Measurements from ENCODE around the gene CAPN5.

CAPN5 gene

DNA sequence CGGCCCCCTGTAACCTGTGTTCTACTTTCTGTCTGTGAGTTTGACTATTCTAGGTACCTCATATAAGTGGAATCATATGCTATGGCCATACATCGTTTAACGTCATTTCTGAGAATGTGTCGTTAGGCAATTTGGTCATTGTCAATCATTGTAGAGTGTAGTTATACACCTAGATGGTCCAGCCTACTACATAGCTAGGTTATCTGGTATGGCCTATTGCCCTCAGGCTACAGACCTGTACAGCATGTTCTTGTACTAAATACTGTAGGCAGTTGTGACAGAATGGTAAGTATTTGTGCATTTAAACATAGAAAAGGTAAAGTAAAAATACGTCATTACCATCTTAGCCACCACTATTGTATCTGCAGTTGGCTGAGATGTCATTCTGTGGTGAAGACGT is 96.5 kb downstream of the CAPN5 start:
- no peak for TF ChIP-seq CTCF (IDR thresholded peaks at IDR 0.05; ENCODE audit: extremely low read depth, missing control alignments)
- no peak for DNase-seq (ENCODE audit: low spot score)

DNA sequence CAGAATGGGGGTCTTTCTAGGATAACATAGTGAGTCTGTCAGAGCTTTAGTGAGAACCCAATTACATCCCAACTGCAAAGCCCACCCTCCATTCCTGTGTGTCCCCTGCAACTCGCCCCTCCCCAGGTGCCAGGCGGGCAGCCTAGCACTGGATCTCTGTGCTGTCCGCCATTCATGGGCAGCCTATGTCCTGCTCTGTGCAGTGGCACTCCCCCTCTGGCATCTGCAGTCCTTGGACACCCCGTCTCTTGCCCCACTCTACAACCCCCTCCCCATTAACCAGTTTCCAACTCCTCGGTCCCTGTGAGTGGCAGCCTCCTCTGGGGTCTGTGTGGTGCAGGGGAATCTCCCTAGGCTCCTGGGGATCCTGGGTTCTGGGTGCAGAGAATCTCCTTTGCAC is 98.3 kb downstream of the CAPN5 start:
- TF ChIP-seq CTCF (IDR thresholded peaks at IDR 0.05; ENCODE audit: extremely low read depth, missing control alignments): no peak

GRCh38 chr11:77166021-77166420 is 99.2 kb downstream of the CAPN5 start:
- no peak for DNase-seq (ENCODE audit: low spot score)
- no peak for TF ChIP-seq CTCF (IDR thresholded peaks at IDR 0.05; ENCODE audit: extremely low read depth, missing control alignments)

More for the DNA sequence above, 98.3 kb downstream of the CAPN5 start:
- no peak for DNase-seq (ENCODE audit: low spot score)

DNA sequence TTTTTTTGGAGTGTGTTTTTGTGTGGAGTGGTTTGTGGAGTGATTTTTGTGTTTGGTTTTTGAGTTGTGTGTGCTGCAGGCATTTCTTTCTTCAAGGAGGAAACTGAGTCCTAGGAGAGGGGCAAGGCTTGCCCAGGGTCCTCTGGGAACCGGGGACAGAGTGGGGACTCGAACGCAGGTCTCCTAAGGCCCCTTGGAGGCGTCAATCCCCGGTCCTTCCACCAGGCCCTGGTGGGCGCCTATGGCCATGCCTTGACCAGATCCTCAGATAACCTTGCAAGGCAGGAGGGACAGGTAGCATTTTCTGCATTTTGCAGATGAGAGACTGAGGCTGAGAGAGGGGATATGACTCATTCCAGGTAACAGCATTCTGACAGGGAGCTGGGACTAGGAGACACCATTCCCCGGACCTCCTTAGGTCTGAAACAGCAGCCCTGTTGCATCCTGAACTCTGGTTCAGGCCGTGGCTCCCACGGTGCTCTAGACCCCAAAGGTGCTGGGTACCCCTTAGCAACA is 100.4 kb downstream of the CAPN5 start:
- TF ChIP-seq CTCF (IDR thresholded peaks at IDR 0.05; ENCODE audit: extremely low read depth, missing control alignments): no peak
- DNase-seq (ENCODE audit: low spot score): no peak

GRCh38 chr11:77167791-77168190 is 101.0 kb downstream of the CAPN5 start:
- no peak for TF ChIP-seq CTCF (IDR thresholded peaks at IDR 0.05; ENCODE audit: extremely low read depth, missing control alignments)
- no peak for DNase-seq (ENCODE audit: low spot score)

- no peak for DNase-seq (ENCODE audit: low spot score)
- TF ChIP-seq CTCF (IDR thresholded peaks at IDR 0.05; ENCODE audit: extremely low read depth, missing control alignments): no peak
These were observed 103.3 kb downstream of the CAPN5 start for GRCh38 chr11:77170107-77170506.

GRCh38 chr11:77171254-77171653 is 104.5 kb downstream of the CAPN5 start:
- DNase-seq (ENCODE audit: low spot score): no peak
- TF ChIP-seq CTCF (IDR thresholded peaks at IDR 0.05; ENCODE audit: extremely low read depth, missing control alignments): no peak
